GM12878 (cell line): Measurements from ENCODE around the gene DEK. TPM values are rescaled to one million over a fixed set of nuclear protein-coding genes. Genes with fewer than 3 reads are reported as not detected.

Source experiments
- ATAC-seq: fragments of 200-7000 bp; cut with Tn5 transposase; 3 replicates; pipeline ENCODE4 v1.9.1; 2020; ENCODE audit warnings: mild to moderate bottlenecking, moderate library complexity
- BruUV-seq: library from RNA; stranded (reverse); fragments of 400-500 nt; replicated peaks from 2 replicates; lab custom pipeline; 2021; lab: Mats Ljungman, UMichigan
- CTCF ChIA-PET: fragments of 300-600 bp; sonication (Branson Sonifier 250); formaldehyde crosslinking; extraction: SDS; loops from one replicate; lab custom pipeline; 2021; ENCODE audit warnings: inconsistent platforms; lab: Yijun Ruan, JAX
- POLR2A ChIA-PET: fragments of 350-600 bp; formaldehyde crosslinking; extraction: SDS; loops from one replicate; lab custom pipeline; 2021; ENCODE audit warnings: inconsistent platforms; lab: Charles Lee
- RAD21 ChIA-PET: fragments of 300-600 bp; sonication (Branson Sonifier 250); formaldehyde crosslinking; loops from one replicate; lab custom pipeline; 2023; ENCODE audit warnings: antibody characterized with exemption; ENCODE audit not compliant: unreplicated experiment; lab: Charles Lee
- SMC1A ChIA-PET: fragments of 300-600 bp; sonication (Branson Sonifier 250); formaldehyde crosslinking; loops from one replicate; lab custom pipeline; 2023; ENCODE audit not compliant: unreplicated experiment, uncharacterized antibody; lab: Charles Lee
- DNase-seq: peaks from one replicate; pipeline ENCODE4 v3.0.0-alpha.2; 2011; ENCODE audit warnings: low read depth, low spot score
- FAIRE-seq: peaks from 3 replicates; lab custom pipeline; 2011; peaks lifted over from hg19 to GRCh38; lab: Jason Lieb, UNC
- H2AFZ ChIP-seq: 2 replicates; pipeline ENCODE4 v1.6.0; 2011; ENCODE audit warnings: low read depth, low read length, control low read depth; ENCODE audit not compliant: control insufficient read depth
- H3K27ac ChIP-seq: 2 replicates; pipeline ENCODE4 v1.5.1; 2011; ENCODE audit warnings: control low read depth; ENCODE audit not compliant: control insufficient read depth, insufficient read depth
- H3K27me3 ChIP-seq, 2 experiments: replicated peaks in 1 of 2; 2 replicates each; pipeline versions ENCODE4 v1.6.0 to v1.6.1; 2011; ENCODE audit warnings: low read length in 1 of 2; ENCODE audit not compliant: control insufficient read depth in 2 of 2, insufficient read depth in 2 of 2
- H3K36me3 ChIP-seq, 2 experiments: 2 replicates each; pipeline ENCODE4 v1.5.1; 2011; ENCODE audit warnings: low read length in 1 of 2; ENCODE audit not compliant: control insufficient read depth in 2 of 2, insufficient read depth in 2 of 2
- H3K4me1 ChIP-seq: 2 replicates; pipeline ENCODE4 v1.6.1; 2011; ENCODE audit warnings: mild to moderate bottlenecking, low read length, moderate library complexity, mixed read lengths; ENCODE audit not compliant: control insufficient read depth, insufficient read depth
- H3K4me2 ChIP-seq: 2 replicates; pipeline ENCODE4 v1.6.0; 2011; ENCODE audit warnings: control low read depth; ENCODE audit not compliant: control insufficient read depth, insufficient read depth
- H3K4me3 ChIP-seq: fragments of 200-600 bp; sonication (generic); 2 replicates; pipeline ENCODE4 v1.5.1; 2016
- H3K79me2 ChIP-seq: 2 replicates; pipeline ENCODE4 v1.6.0; 2011; ENCODE audit warnings: low read length; ENCODE audit not compliant: control insufficient read depth, insufficient read depth
- H3K9ac ChIP-seq: 2 replicates; pipeline ENCODE4 v1.8.0; 2011; ENCODE audit warnings: low read length, control low read depth, mixed read lengths; ENCODE audit not compliant: control insufficient read depth, insufficient read depth
- H3K9me3 ChIP-seq: replicated peaks from 3 replicates; pipeline ENCODE4 v1.5.1; 2011; ENCODE audit warnings: mild to moderate bottlenecking, low read length; ENCODE audit not compliant: control insufficient read depth, insufficient read depth
- H4K20me1 ChIP-seq: 2 replicates; pipeline ENCODE4 v1.6.0; 2011; ENCODE audit not compliant: control insufficient read depth, insufficient read depth
- CBFB ChIP-seq: IDR thresholded peaks from 2 replicates; pipeline ENCODE4 v1.6.1; 2016; ENCODE audit warnings: antibody characterized with exemption, low read depth
- CHD2 ChIP-seq: IDR thresholded peaks from 2 replicates; pipeline ENCODE4 v1.6.1; 2011; ENCODE audit warnings: low read depth, low read length, improper control_type of control experiment, borderline replicate concordance
- EP300 ChIP-seq, 2 experiments: fragments of 150-350 bp in 1 of 2; IDR thresholded peaks; 2 replicates each; pipeline ENCODE4 v1.6.1; 2011 to 2012; ENCODE audit warnings: low read depth in 2 of 2, low read length in 2 of 2, borderline replicate concordance in 1 of 2, improper control_type of control experiment in 1 of 2, inconsistent platforms in 1 of 2; ENCODE audit not compliant: control insufficient read depth in 1 of 2
- FOXM1 ChIP-seq: IDR thresholded peaks from 2 replicates; pipeline ENCODE4 v1.6.1; 2012; ENCODE audit warnings: low read depth, mild to moderate bottlenecking, inconsistent platforms, low read length, moderate library complexity
- HDAC6 ChIP-seq: fragments of 200-600 bp; sonication (generic); IDR thresholded peaks from one replicate; pipeline ENCODE4 v1.8.0; 2017; ENCODE audit warnings: antibody characterized with exemption; ENCODE audit not compliant: unreplicated experiment
- IKZF2 ChIP-seq, 2 experiments: fragments of 450-650 bp; IDR thresholded peaks; 2 replicates each; pipeline ENCODE4 v1.6.1; 2017; ENCODE audit warnings: mild to moderate bottlenecking in 2 of 2, moderate library complexity in 2 of 2
- NFXL1 ChIP-seq: fragments of 450-650 bp; IDR thresholded peaks from 2 replicates; pipeline ENCODE4 v1.6.1; 2017; ENCODE audit warnings: antibody characterized with exemption, mild to moderate bottlenecking, borderline replicate concordance
- NKRF ChIP-seq: fragments of 450-650 bp; conservative IDR thresholded peaks from 2 replicates; pipeline ENCODE4 v1.6.1; 2017; ENCODE audit warnings: mild to moderate bottlenecking, moderate library complexity
- NR2C1 ChIP-seq: fragments of 450-650 bp; IDR thresholded peaks from 2 replicates; pipeline ENCODE4 v1.6.1; 2017; ENCODE audit warnings: antibody characterized with exemption, mild to moderate bottlenecking, moderate library complexity
- PBX3 ChIP-seq: IDR thresholded peaks from 2 replicates; pipeline ENCODE4 v1.6.1; 2011; ENCODE audit warnings: mild to moderate bottlenecking, low read depth, low read length, moderate library complexity; ENCODE audit not compliant: insufficient replicate concordance
- RBBP5 ChIP-seq: fragments of 200-600 bp; sonication (generic); conservative IDR thresholded peaks from 2 replicates; pipeline ENCODE4 v1.6.1; 2016
- ZNF217 ChIP-seq: fragments of 450-650 bp; IDR thresholded peaks from 2 replicates; pipeline ENCODE4 v1.6.1; 2017; ENCODE audit warnings: antibody characterized with exemption, mild to moderate bottlenecking
- ZNF687 ChIP-seq: fragments of 450-650 bp; IDR thresholded peaks from 2 replicates; pipeline ENCODE4 v1.6.1; 2017; ENCODE audit warnings: mild to moderate bottlenecking, moderate library complexity
- WGBS: methylation state at CpG from one replicate; pipeline ENCODE4 v1.1.6; 2016; ENCODE audit warnings: low lambda C conversion rate; ENCODE audit not compliant: insufficient replicate concordance, insufficient coverage; ENCODE audit errors: missing lambda C conversion rate; 5-methylcytosine and 5-hydroxymethylcytosine counted together
- in situ Hi-C: fragments of 300-500 bp; cut with MboI; formaldehyde crosslinking; loops from 9 replicates; pipeline ENCODE4 v1.14.3; 2018; ENCODE audit warnings: mixed read lengths
- intact Hi-C: fragments of 100-400 bp; cut with micrococcal nuclease; formaldehyde crosslinking; loops from one replicate; pipeline ENCODE4 v1.14.2; 2022; ENCODE audit not compliant: unreplicated experiment
- polyA plus RNA-seq, 11 experiments: library from polyadenylated mRNA; depleted of rRNA in 4 of 11; unstranded in 6 of 11; stranded (reverse) in 5 of 11; fragments of >200 nt; fragmentation: Nextera tagmentation in 4 of 11; fragmentation: Illumina TruSeq in 1 of 11; extraction: Ambion mirVana in 4 of 11; extraction: Trizol in 1 of 11; gene quantifications; 1 replicate in 1 of 11; 2 replicates in 10 of 11; pipeline versions ENCODE4 v1.2.1 to v1.2.3, GENCODE V29; 2011 to 2016; ENCODE audit warnings: inconsistent platforms in 2 of 11, missing spikeins in 2 of 11, low read depth in 1 of 11
- total RNA-seq, 4 experiments: library from RNA; depleted of rRNA in 3 of 4; stranded (reverse); fragments of >200 nt in 3 of 4; fragmentation: Illumina TruSeq in 1 of 4; extraction: Trizol in 1 of 4; gene quantifications; 2 replicates each; pipeline versions ENCODE4 v1.2.1 to v1.2.3, GENCODE V29; 2013 to 2021

DEK gene
- total and polyA plus RNA-seq, 10 of the 15 experiments (the other 5 are each of a cell fraction or from before 2014, with no cell fraction given): 111 to 346 (median 196) TPM

- ATAC-seq: peak; percentile 69
- POLR2A ChIA-PET: interaction anchor here (0.7 kb wide), 2 partner anchors 10 to 1847 kb away, joined by 3 to 6 read pairs; no protein-coding TSS in a partner anchor
- TSS peak; percentile 76 for BruUV-seq
- intact Hi-C loops (loop anchor here (1.0 to 5.0 kb wide), 2 partner anchors 49 to 556 kb away; partner anchors contain the start of gene NUP153), in situ Hi-C loops (loop anchor here (10.0 kb wide), 1 partner anchor 268 kb away; no protein-coding TSS in a partner anchor)
- peaks cover 3% of the 10 kb centered on the region; the same call in 1 of the 2 replicates for H4K20me1 ChIP-seq
- SMC1A ChIA-PET: interaction anchor here (0.6 kb wide), 1 partner anchor 129 kb away, joined by 3 read pairs; no protein-coding TSS in a partner anchor
- H3K79me2 ChIP-seq: peaks cover 71% of the 10 kb centered on the region
- H3K27me3 ChIP-seq: no peaks in the 10 kb centered on the region
- peaks cover 0 to 8% of the 10 kb centered on the region in 2 experiments; a peak in 1 of 4 replicates for H3K36me3 ChIP-seq
- peak overlapping the region; percentile 75 for H3K4me2 ChIP-seq
- WGBS: 3% methylated on average over 18 of the region's 18 CpGs
- peak; percentile 78 for DNase-seq
- FAIRE-seq: peak; percentile 92
- peak overlapping the region; percentile 70 for H3K4me3 ChIP-seq
- peak overlapping the region; percentile 75 for H2AFZ ChIP-seq
- H3K27ac ChIP-seq: peak overlapping the region; percentile 96
- RAD21 ChIA-PET: no interaction called here
- H3K9me3 ChIP-seq: peaks cover 4% of the 10 kb centered on the region
- H3K4me1 ChIP-seq: peaks cover 28% of the 10 kb centered on the region
- H3K9ac ChIP-seq: peak overlapping the region; percentile 97
- CTCF ChIA-PET: interaction anchor here (0.6 kb wide), 1 partner anchor 240 kb away, joined by 4 read pairs; no protein-coding TSS in a partner anchor
- TF ChIP-seq EP300 (IDR thresholded peaks at IDR 0.05; ENCODE audit: borderline replicate concordance in 1 of 2, control insufficient read depth in 1 of 2, low read depth in 2 of 2, low read length in 2 of 2) (peak; percentile 46 to 74; a peak in 3 of 4 replicates), FOXM1 (0 out of 2 replicates have a peak, but pooled peaks have one; percentile 24), ZNF217 (peak; percentile 68; the same call in 1 of the 2 replicates), RBBP5 (no peak), CBFB (no peak), CHD2 (no peak), NR2C1 (peak; percentile 25; the same call in 1 of the 2 replicates), NFXL1 (no peak), NKRF (peak; percentile 51; the same call in 1 of the 2 replicates), IKZF2 (IDR thresholded peaks at IDR 0.05) (peak; percentile 71 to 76), HDAC6 (peak; percentile 65), PBX3 (no peak), ZNF687 (0 out of 2 replicates have a peak, but pooled peaks have one; percentile 32)
Measured at GRCh38 chr6:18262702-18263417, 1.5 kb downstream of the DEK start.
